HEK293 (cell line): ENCODE results near the gene LAMB4.

Source experiments
- CTCF ChIP-seq: fragments of 450-650 bp; formaldehyde crosslinking; IDR thresholded peaks from 2 replicates; pipeline ENCODE4 v1.5.1; 2016; ENCODE audit warnings: missing biosample characterization, missing genetic modification characterization
- ELK4 ChIP-seq: IDR thresholded peaks from 2 replicates; pipeline ENCODE4 v1.6.1; 2011; ENCODE audit warnings: mild to moderate bottlenecking, low read depth, low read length, borderline replicate concordance
- GLIS1 ChIP-seq: fragments of 450-650 bp; formaldehyde crosslinking; IDR thresholded peaks from 2 replicates; pipeline ENCODE4 v1.5.1; 2016; ENCODE audit warnings: missing biosample characterization, missing genetic modification characterization
- GLIS2 ChIP-seq: fragments of 450-650 bp; formaldehyde crosslinking; IDR thresholded peaks from 2 replicates; pipeline ENCODE4 v1.5.1; 2016; ENCODE audit warnings: missing biosample characterization, missing genetic modification characterization
- OVOL3 ChIP-seq: fragments of 450-650 bp; formaldehyde crosslinking; IDR thresholded peaks from 2 replicates; pipeline ENCODE4 v1.5.1; 2016; ENCODE audit warnings: missing biosample characterization, missing genetic modification characterization
- PRDM4 ChIP-seq: fragments of 450-650 bp; formaldehyde crosslinking; IDR thresholded peaks from 2 replicates; pipeline ENCODE4 v1.5.1; 2017; ENCODE audit warnings: missing biosample characterization, missing genetic modification characterization
- ZBTB26 ChIP-seq: fragments of 450-650 bp; formaldehyde crosslinking; optimal IDR thresholded peaks from 2 replicates; pipeline ENCODE3; 2016; ENCODE audit warnings: missing biosample characterization, mild to moderate bottlenecking, missing genetic modification characterization
- ZBTB6 ChIP-seq: fragments of 450-650 bp; formaldehyde crosslinking; IDR thresholded peaks from 2 replicates; pipeline ENCODE4 v1.5.1; 2017; ENCODE audit warnings: missing biosample characterization, missing genetic modification characterization
- ZFHX2 ChIP-seq: fragments of 450-650 bp; formaldehyde crosslinking; conservative IDR thresholded peaks from 2 replicates; pipeline ENCODE4 v1.5.1; 2016; ENCODE audit warnings: missing biosample characterization, missing genetic modification characterization
- ZFP37 ChIP-seq: fragments of 450-650 bp; formaldehyde crosslinking; IDR thresholded peaks from 2 replicates; pipeline ENCODE4 v1.5.1; 2016; ENCODE audit warnings: missing biosample characterization, missing genetic modification characterization
- ZIC2 ChIP-seq: fragments of 450-650 bp; formaldehyde crosslinking; IDR thresholded peaks from 2 replicates; pipeline ENCODE4 v1.5.1; 2016; ENCODE audit warnings: missing biosample characterization, missing genetic modification characterization
- ZNF121 ChIP-seq: fragments of 450-650 bp; formaldehyde crosslinking; IDR thresholded peaks from 2 replicates; pipeline ENCODE4 v1.5.1; 2016; ENCODE audit warnings: missing biosample characterization, missing genetic modification characterization
- ZNF155 ChIP-seq: fragments of 450-650 bp; formaldehyde crosslinking; IDR thresholded peaks from 2 replicates; pipeline ENCODE4 v1.5.1; 2016; ENCODE audit warnings: missing biosample characterization, missing genetic modification characterization
- ZNF169 ChIP-seq: fragments of 450-650 bp; formaldehyde crosslinking; IDR thresholded peaks from 2 replicates; pipeline ENCODE4 v1.5.1; 2016; ENCODE audit warnings: missing biosample characterization, missing genetic modification characterization
- ZNF223 ChIP-seq: fragments of 450-650 bp; formaldehyde crosslinking; IDR thresholded peaks from 2 replicates; pipeline ENCODE4 v1.5.1; 2016; ENCODE audit warnings: missing biosample characterization, missing genetic modification characterization
- ZNF266 ChIP-seq: fragments of 450-650 bp; formaldehyde crosslinking; IDR thresholded peaks from 2 replicates; pipeline ENCODE4 v1.5.1; 2016; ENCODE audit warnings: missing biosample characterization, missing genetic modification characterization, low read depth
- ZNF37A ChIP-seq: fragments of 450-650 bp; IDR thresholded peaks from 2 replicates; pipeline ENCODE4 v1.5.1; 2018; ENCODE audit warnings: missing biosample characterization, missing genetic modification characterization
- ZNF398 ChIP-seq: fragments of 450-650 bp; formaldehyde crosslinking; IDR thresholded peaks from 2 replicates; pipeline ENCODE4 v1.5.1; 2017; ENCODE audit warnings: missing biosample characterization, missing genetic modification characterization
- ZNF433 ChIP-seq: fragments of 450-650 bp; formaldehyde crosslinking; IDR thresholded peaks from 2 replicates; pipeline ENCODE4 v1.5.1; 2016; ENCODE audit warnings: missing biosample characterization, missing genetic modification characterization, low read depth
- ZNF473 ChIP-seq: fragments of 450-650 bp; formaldehyde crosslinking; IDR thresholded peaks from 2 replicates; pipeline ENCODE4 v1.5.1; 2017; ENCODE audit warnings: missing biosample characterization, missing genetic modification characterization
- ZNF48 ChIP-seq: fragments of 450-650 bp; formaldehyde crosslinking; IDR thresholded peaks from 2 replicates; pipeline ENCODE4 v1.5.1; 2016; ENCODE audit warnings: missing biosample characterization, missing genetic modification characterization
- ZNF600 ChIP-seq: fragments of 450-650 bp; formaldehyde crosslinking; IDR thresholded peaks from 2 replicates; pipeline ENCODE4 v1.5.1; 2016; ENCODE audit warnings: missing biosample characterization, missing genetic modification characterization
- ZNF629 ChIP-seq: fragments of 450-650 bp; formaldehyde crosslinking; IDR thresholded peaks from 2 replicates; pipeline ENCODE4 v1.5.1; 2017; ENCODE audit warnings: missing biosample characterization, missing genetic modification characterization
- ZNF639 ChIP-seq: fragments of 450-650 bp; formaldehyde crosslinking; IDR thresholded peaks from 2 replicates; pipeline ENCODE4 v1.5.1; 2016; ENCODE audit warnings: missing biosample characterization, missing genetic modification characterization
- ZNF660 ChIP-seq: fragments of 450-650 bp; IDR thresholded peaks from 2 replicates; pipeline ENCODE4 v1.5.1; 2018; ENCODE audit warnings: missing biosample characterization, mild to moderate bottlenecking, missing genetic modification characterization
- ZXDB ChIP-seq: fragments of 450-650 bp; formaldehyde crosslinking; IDR thresholded peaks from 2 replicates; pipeline ENCODE4 v1.5.1; 2016; ENCODE audit warnings: missing biosample characterization, missing genetic modification characterization

Gene LAMB4

GRCh38 chr7:108001764-108002725 is 128.1 kb downstream of the LAMB4 start (continued):
- TF ChIP-seq OVOL3 (tag by site-specific recombination) (no peak), ELK4 (no peak), ZNF121 (tag by site-specific recombination) (no peak), PRDM4 (tag by site-specific recombination) (peak; percentile 97), ZNF48 (tag by site-specific recombination) (no peak), ZNF639 (tag by site-specific recombination) (no peak), ZBTB26 (tag by site-specific recombination) (no peak), ZXDB (tag by site-specific recombination) (0 out of 2 replicates have a peak, but pooled peaks have one; percentile 57), ZNF600 (tag by site-specific recombination) (no peak), ZNF629 (tag by site-specific recombination) (no peak), ZIC2 (peak; percentile 50), ZFHX2 (tag by site-specific recombination) (0 out of 2 replicates have a peak, but pooled peaks have one; percentile 35), ZNF223 (tag by site-specific recombination) (no peak), GLIS1 (tag by site-specific recombination) (peak; percentile 64), GLIS2 (peak; percentile 28), ZNF473 (tag by site-specific recombination) (no peak), ZNF398 (no peak), ZNF155 (no peak), ZBTB6 (tag by site-specific recombination) (peak; percentile 28; the same call in 1 of the 2 replicates), ZNF37A (tag by site-specific recombination) (no peak), CTCF (tag by site-specific recombination) (no peak), ZNF266 (no peak), ZNF660 (tag by site-specific recombination) (no peak), ZFP37 (no peak), ZNF169 (tag by site-specific recombination) (no peak), ZNF433 (tag by site-specific recombination) (no peak)
